GM11168 (cell line): Measurements from ENCODE around the gene ZNF296.

Experiments
- in situ Hi-C: fragments of 300-500 bp; cut with MboI; formaldehyde crosslinking; loops from one replicate; pipeline ENCODE4 v1.12.0; 2022; ENCODE audit warnings: low sequenced_read_pairs; ENCODE audit not compliant: unreplicated experiment

Gene ZNF296

GRCh38 chr19:45103508-45104319 lies 27.4 kb upstream of the ZNF296 start:
- in situ Hi-C loops: no loop called here

GRCh38 chr19:45103156-45103507 lies 26.9 kb upstream of the ZNF296 start:
- in situ Hi-C loops: no loop called here

DNA sequence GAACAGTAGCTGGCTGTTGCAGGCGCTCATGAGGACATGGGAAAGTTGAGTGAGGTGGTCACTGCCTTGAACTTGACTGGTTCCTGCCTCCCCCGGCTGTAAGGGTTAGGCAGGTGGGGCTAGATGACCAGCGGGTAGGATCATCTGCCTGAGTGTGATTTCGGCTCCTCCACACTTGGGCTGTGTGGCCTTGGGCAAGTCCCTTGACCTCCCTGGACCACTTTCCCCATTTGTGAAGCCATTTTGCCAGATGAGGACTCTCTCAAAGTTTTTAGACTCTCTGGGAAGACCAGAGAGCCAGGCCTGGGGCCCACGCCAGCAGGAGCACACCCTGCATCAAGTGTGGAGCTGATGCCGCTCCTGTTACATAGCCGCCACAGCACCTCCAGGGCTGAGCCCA lies 26.2 kb upstream of the ZNF296 start:
- in situ Hi-C loops: no loop called here

DNA sequence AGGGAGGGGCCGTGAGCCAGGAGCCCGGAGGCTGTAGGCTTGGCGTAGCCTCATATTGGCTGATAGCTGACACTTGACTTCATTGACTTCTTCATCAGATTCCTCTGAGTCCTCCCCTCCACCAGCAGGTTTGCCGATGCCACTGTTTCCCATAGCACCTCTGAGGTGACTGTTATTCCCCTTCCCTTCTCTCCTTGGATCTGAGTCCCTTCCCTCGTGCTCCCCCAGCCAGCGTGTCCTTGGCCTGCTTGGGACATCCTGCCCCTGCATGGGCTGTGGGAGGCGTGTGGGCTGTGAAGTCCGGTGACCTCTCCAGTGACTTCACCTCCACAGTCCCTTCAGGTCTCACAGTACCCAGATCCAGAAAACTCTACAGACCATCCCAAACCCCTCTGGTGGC lies 25.5 kb upstream of the ZNF296 start:
- in situ Hi-C loops: no loop called here

- in situ Hi-C loops: no loop called here
These were observed 24.6 kb upstream of the ZNF296 start for GRCh38 chr19:45100846-45101252.

- in situ Hi-C loops: no loop called here
These were observed 23.9 kb upstream of the ZNF296 start for GRCh38 chr19:45100201-45100600.

GRCh38 chr19:45099467-45100191 lies 23.4 kb upstream of the ZNF296 start:
- in situ Hi-C loops: no loop called here

GRCh38 chr19:45098521-45099466 lies 22.5 kb upstream of the ZNF296 start:
- in situ Hi-C loops: no loop called here

- in situ Hi-C loops: no loop called here
These were observed 21.7 kb upstream of the ZNF296 start for GRCh38 chr19:45097776-45098520.

- in situ Hi-C loops: no loop called here
These were observed 21.1 kb upstream of the ZNF296 start for GRCh38 chr19:45097450-45097775.

DNA sequence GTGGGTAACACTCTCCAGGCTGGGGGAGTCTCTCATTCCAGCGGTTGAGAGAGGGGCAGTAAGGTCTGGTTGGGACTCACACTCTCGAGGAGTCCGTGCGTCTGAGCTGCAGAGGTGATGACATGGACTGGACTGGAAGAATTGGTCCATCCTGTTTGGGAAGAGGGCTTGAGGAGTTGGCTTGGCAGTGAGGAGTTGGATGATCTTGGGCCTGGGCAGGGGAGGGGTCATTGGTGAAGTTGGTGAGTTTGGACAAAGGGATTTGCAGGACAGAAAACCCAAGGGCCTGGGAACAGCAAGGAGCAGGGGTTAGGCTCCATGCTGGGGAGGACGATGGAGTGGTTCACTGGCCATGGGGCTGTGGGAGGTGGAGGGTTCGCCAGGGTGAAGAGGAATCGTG lies 20.4 kb upstream of the ZNF296 start:
- in situ Hi-C loops: no loop called here

- in situ Hi-C loops: no loop called here
These were observed 19.5 kb upstream of the ZNF296 start for GRCh38 chr19:45095496-45096413.

- in situ Hi-C loops: no loop called here
These were observed 18.4 kb upstream of the ZNF296 start for GRCh38 chr19:45094707-45095106.

GRCh38 chr19:45094137-45094536 lies 17.9 kb upstream of the ZNF296 start:
- in situ Hi-C loops: no loop called here

DNA sequence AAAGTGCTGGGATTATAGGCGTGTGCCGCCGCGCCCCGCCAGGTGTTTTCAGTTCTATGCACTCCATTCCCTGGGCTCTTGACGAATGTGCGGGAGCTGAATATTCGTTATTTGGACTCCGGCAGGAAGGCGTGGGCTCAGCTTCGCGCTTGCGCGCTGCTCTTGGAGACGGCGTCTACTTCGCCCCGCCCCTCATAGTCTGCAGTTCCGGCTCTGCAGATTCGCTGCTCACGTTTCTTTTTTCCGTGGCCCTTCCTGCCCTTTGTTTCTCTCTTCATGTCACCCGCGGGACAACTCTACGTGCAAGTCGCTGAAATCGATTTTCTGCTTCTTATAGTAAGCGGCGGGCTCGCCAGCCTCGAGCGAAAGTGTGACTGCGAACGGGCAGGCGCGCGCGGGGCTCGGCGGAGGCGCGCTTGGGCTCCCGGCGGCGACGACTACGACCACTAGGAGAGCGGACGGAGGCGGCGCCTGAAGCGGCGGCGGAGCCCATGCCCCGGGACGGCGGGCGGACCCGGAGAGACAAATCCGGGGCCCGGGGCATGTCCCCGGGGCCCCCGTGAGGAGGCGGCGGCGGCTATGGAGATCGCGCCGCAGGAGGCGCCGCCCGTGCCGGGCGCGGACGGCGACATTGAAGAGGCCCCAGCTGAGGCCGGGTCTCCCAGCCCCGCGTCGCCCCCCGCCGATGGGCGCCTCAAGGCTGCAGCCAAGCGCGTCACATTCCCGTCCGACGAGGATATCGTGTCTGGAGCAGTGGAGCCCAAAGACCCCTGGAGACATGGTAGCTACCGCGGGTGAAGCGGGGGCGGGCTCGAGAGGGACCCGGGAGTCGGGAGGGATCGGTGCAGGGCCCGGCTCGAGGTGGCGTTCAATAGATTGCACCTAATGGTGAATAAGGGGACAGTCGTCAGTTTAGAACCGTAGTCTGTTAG lies 16.7 kb upstream of the ZNF296 start, which contains the start of gene PPP1R37:
Gene PPP1R37, plus strand, starts transcription at position 433 of the 932 bp plus-strand sequence. Its CDS starts 147 bp downstream, at position 580.
- in situ Hi-C loops: no loop called here

DNA sequence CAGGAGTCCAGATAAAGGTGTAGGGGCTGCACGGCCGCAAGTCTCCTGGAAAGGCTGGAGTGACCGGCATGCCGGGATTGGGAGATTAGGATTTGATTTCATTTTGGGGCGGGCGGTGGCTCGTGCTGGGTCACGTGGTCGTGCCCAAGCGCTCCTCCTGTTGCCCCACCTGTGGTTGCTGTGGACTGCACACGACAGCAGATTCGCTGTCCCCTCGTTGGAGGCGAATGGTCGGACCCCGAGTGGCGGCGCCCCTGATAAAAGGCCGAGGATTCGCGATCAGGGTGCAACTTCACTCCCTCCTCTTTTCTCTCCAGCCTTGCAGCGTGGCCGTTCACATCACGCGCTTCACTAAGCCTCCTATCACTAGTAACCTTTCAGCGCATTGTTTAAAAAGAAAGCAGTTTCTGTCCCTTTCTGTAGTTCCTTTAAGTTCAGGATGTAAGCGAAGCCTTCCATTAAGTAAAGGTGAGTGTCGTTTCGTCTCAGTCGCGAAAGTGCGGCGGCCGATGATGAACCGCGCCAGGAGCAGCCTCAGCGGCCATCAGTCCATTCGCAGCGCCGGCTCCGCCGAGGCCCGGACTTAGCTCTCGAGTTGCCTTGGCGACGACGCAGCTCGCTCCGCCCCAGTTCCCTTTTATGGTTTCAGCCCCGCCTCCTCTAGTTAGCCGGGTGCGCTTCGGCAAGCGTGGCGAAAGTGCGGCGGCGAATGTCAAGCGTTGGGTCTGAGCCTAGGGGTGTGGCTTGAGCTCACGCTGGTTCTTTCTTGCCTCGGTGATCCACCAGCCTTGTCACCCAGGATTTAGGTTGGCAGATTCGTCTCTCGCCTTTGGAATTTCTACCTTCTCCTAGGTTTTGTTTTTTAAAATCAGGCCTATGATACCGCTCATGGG lies 15.0 kb upstream of the ZNF296 start:
- in situ Hi-C loops: no loop called here

DNA sequence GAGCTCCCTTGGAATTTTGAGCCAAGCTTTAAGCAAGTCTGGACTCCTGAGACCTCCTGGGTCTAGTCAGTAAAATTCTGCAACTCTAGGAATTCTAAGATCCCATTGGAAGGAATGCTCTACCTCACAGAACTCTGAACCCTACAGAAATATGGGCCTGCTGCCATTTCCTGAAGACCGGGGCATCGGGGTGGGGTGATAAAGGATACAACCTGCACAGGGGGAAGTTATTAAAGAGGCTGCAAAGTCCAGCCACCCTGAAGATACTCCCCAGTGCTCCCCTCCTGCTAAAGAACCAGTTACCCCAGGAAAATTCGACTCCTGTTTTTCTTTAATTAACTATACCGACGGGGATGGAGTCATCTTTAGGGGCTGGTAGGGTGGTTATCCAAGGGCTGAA lies 14.3 kb upstream of the ZNF296 start:
- in situ Hi-C loops: no loop called here
